ENCODE measurements around the gene SGIP1. TPM values are rescaled to one million over a fixed set of nuclear protein-coding genes. Genes with fewer than 3 reads are reported as not detected.
"Not testable (repeated sequence)": the region's sequence is repeated elsewhere in the genome, so short reads cannot be mapped to it uniquely, and the experiment has no call there.

The SGIP1 gene
- total RNA-seq, 1 donor = 17.4 TPM

DNA sequence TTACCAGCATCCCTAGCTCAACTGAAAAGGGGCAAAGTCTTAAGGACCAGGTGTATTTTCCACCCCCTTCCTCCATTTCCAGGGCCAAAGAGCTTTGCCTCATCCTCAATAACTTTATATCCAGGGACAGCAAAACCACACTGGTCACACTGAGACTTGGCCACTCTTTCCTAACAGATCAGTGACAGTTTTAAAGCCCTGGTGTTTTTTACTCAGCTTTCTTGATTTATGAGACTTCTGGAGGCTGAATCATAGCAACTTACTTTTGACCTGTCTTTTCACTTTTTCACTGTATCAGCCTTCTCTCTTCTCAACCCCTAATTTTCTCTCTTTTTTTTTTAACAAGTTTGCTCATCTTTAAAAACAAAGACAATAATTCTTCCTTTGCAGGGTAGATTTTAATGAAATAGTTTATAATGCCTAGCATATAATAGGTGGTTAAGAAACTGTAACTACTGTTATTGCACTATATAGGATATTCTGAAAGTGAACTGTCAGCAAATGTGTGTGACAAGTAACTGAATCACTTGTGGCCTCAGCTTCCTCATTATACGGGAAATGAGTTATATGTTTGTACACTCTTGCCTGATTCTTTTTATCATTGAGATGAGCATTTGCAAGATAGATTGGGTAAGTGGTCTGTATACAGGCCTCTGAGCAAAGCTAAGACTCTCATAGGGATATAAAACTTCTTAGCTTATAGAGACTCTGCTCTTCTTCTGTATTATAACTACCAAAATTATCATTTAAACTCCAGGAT, 198.6 kb downstream of the SGIP1 start:
- no peaks in the 10 kb centered on the region for H4K20me1 ChIP-seq (ENCODE audit: insufficient read depth, low read length)
- H3K27me3 ChIP-seq (ENCODE audit: insufficient read depth, low read length) = no peaks in the 10 kb centered on the region
- H3K9me3 ChIP-seq (ENCODE audit: low read depth, low read length) = no peaks in the 10 kb centered on the region
- H3K79me2 ChIP-seq (ENCODE audit: insufficient read depth, low read length) = no peaks in the 10 kb centered on the region
- H3K4me2 ChIP-seq (ENCODE audit: insufficient read depth, low read length) = no peak overlapping the region
- no peak overlapping the region for H3K4me3 ChIP-seq (ENCODE audit: insufficient read depth, low read length)
- peak overlapping the region; percentile 29 for H3K27ac ChIP-seq (ENCODE audit: low read depth, low read length)
- TF ChIP-seq CTCF (IDR thresholded peaks at IDR 0.05; ENCODE audit: extremely low read depth, low read depth, low read length) = no peak
- H3K4me1 ChIP-seq (ENCODE audit: insufficient read depth, low read length) = peaks cover 22% of the 10 kb centered on the region
- DNase-seq (ENCODE audit: insufficient read length, low spot score, missing footprints) = no peak
- peak overlapping the region; percentile 3 for H2AFZ ChIP-seq (ENCODE audit: low read length)
- H3K36me3 ChIP-seq (ENCODE audit: insufficient read depth, low read length) = no peaks in the 10 kb centered on the region

GRCh38 chr1:66733348-66734017, 199.5 kb downstream of the SGIP1 start:
- TF ChIP-seq CTCF (IDR thresholded peaks at IDR 0.05; ENCODE audit: extremely low read depth, low read depth, low read length) = no peak
- Histone ChIP-seq H3K4me3 (ENCODE audit: insufficient read depth, low read length) (no peak overlapping the region), H4K20me1 (ENCODE audit: insufficient read depth, low read length) (no peaks in the 10 kb centered on the region), H3K4me2 (ENCODE audit: insufficient read depth, low read length) (no peak overlapping the region), H3K4me1 (ENCODE audit: insufficient read depth, low read length) (peaks cover 16% of the 10 kb centered on the region), H3K27me3 (ENCODE audit: insufficient read depth, low read length) (no peaks in the 10 kb centered on the region), H3K36me3 (ENCODE audit: insufficient read depth, low read length) (no peaks in the 10 kb centered on the region), H3K9me3 (ENCODE audit: low read depth, low read length) (no peaks in the 10 kb centered on the region), H3K27ac (ENCODE audit: low read depth, low read length) (no peak overlapping the region), H3K79me2 (ENCODE audit: insufficient read depth, low read length) (no peaks in the 10 kb centered on the region), H2AFZ (ENCODE audit: low read length) (no peak overlapping the region)
- no peak for DNase-seq (ENCODE audit: insufficient read length, low spot score, missing footprints)

DNA sequence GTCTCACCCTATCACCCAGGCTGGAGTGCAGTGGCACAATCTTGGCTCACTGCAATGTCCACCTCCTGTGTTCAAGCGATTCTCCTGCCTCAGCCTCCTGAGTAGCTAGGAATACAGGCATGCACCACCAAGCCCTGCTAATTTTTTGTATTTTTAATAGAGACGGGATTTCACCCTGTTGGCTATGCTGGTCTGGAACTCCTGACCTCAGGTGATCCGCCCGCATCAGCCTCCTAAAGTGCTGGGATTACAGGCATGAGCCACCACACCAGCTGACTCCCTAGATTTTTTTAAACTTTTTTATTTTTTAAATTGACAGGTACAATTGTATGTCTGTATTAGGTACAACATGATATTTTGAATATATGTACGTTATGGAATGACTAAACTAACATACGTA, 200.6 kb downstream of the SGIP1 start:
- not testable (repeated sequence) for H4K20me1 ChIP-seq (ENCODE audit: insufficient read depth, low read length); H3K4me2 ChIP-seq (ENCODE audit: insufficient read depth, low read length); H3K36me3 ChIP-seq (ENCODE audit: insufficient read depth, low read length); H2AFZ ChIP-seq (ENCODE audit: low read length); H3K4me3 ChIP-seq (ENCODE audit: insufficient read depth, low read length); H3K79me2 ChIP-seq (ENCODE audit: insufficient read depth, low read length); H3K27ac ChIP-seq (ENCODE audit: low read depth, low read length); H3K9me3 ChIP-seq (ENCODE audit: low read depth, low read length); H3K27me3 ChIP-seq (ENCODE audit: insufficient read depth, low read length); DNase-seq (ENCODE audit: insufficient read length, low spot score, missing footprints)
- peaks cover 22% of the 10 kb centered on the region for H3K4me1 ChIP-seq (ENCODE audit: insufficient read depth, low read length)

DNA sequence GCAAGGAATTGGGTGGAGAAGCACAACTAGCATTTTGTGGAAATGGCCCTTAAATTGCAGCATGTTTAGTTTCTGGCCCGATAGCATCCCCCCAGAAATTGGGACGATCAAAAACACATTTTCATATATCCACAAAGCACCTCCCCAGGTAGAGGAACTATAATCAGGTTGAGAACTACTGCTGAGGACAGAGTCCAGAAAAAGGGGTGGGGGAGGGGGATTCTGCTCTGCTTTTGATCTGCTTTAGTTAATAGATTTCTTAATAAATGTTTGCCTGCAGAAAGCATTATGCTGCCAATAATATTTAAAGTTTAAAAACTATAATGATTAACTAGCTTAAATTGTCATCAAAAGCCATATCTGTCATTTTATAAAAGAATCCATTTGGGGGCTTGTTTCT, 203.9 kb downstream of the SGIP1 start:
- no peaks in the 10 kb centered on the region for H3K9me3 ChIP-seq (ENCODE audit: low read depth, low read length)
- H3K36me3 ChIP-seq (ENCODE audit: insufficient read depth, low read length) = no peaks in the 10 kb centered on the region
- DNase-seq (ENCODE audit: insufficient read length, low spot score, missing footprints) = no peak
- no peaks in the 10 kb centered on the region for H3K79me2 ChIP-seq (ENCODE audit: insufficient read depth, low read length)
- TF ChIP-seq CTCF (IDR thresholded peaks at IDR 0.05; ENCODE audit: extremely low read depth, low read depth, low read length) = no peak
- peaks cover 14% of the 10 kb centered on the region for H3K4me1 ChIP-seq (ENCODE audit: insufficient read depth, low read length)
- H3K27me3 ChIP-seq (ENCODE audit: insufficient read depth, low read length) = no peaks in the 10 kb centered on the region
- no peak overlapping the region for H3K4me2 ChIP-seq (ENCODE audit: insufficient read depth, low read length)
- H3K4me3 ChIP-seq (ENCODE audit: insufficient read depth, low read length) = no peak overlapping the region
- no peak overlapping the region for H2AFZ ChIP-seq (ENCODE audit: low read length)
- no peaks in the 10 kb centered on the region for H4K20me1 ChIP-seq (ENCODE audit: insufficient read depth, low read length)
- H3K27ac ChIP-seq (ENCODE audit: low read depth, low read length) = no peak overlapping the region

Data from osteoblast (primary cell).